Large intestine (tissue), 3 donors: Measurements from ENCODE around the gene MLLT6. TPM values are rescaled to one million over a fixed set of nuclear protein-coding genes. Genes with fewer than 3 reads are reported as not detected.

Experiments
- DNase-seq, 2 donors: peaks; one replicate each; pipeline versions ENCODE4 v3.0.0 to v3.0.0-alpha.2; 2013
- H3K27ac ChIP-seq: one replicate; pipeline ENCODE4 v1.5.1; 2013; ENCODE audit warnings: low read length
- H3K27me3 ChIP-seq: 2 replicates; pipeline ENCODE4 v1.6.1; 2013; ENCODE audit warnings: low read length; ENCODE audit not compliant: control insufficient read depth, insufficient read depth
- H3K36me3 ChIP-seq: 2 replicates; pipeline ENCODE4 v1.6.1; 2013; ENCODE audit warnings: low read length; ENCODE audit not compliant: control insufficient read depth, insufficient read depth
- H3K4me1 ChIP-seq: one replicate; pipeline ENCODE4 v1.6.1; 2013; ENCODE audit warnings: low read length; ENCODE audit not compliant: control insufficient read depth, insufficient read depth
- H3K4me3 ChIP-seq: one replicate; pipeline ENCODE4 v1.5.1; 2013; ENCODE audit warnings: low read length
- H3K9me3 ChIP-seq: one replicate; pipeline ENCODE4 v1.6.1; 2013; ENCODE audit warnings: mild to moderate bottlenecking, low read depth, low read length, moderate library complexity; ENCODE audit not compliant: control insufficient read depth
- WGBS: methylation state at CpG from one replicate; pipeline ENCODE4 v1.1.5; 2013; ENCODE audit warnings: low lambda C conversion rate; ENCODE audit not compliant: insufficient coverage; 5-methylcytosine and 5-hydroxymethylcytosine counted together
- polyA plus RNA-seq: library from polyadenylated mRNA; unstranded; fragments of 120-200 nt; gene quantifications from one replicate; pipeline ENCODE4 v1.2.1, GENCODE V29; 2013

Gene MLLT6
- polyA plus RNA-seq, 1 donor: 98.2 TPM

- Histone ChIP-seq H3K9me3 (no peaks in the 10 kb centered on the region), H3K27ac (peak overlapping the region; percentile 85), H3K4me3 (peak overlapping the region; percentile 81), H3K4me1 (peaks cover 33% of the 10 kb centered on the region), H3K27me3 (peaks cover 9% of the 10 kb centered on the region), H3K36me3 (peaks cover 18% of the 10 kb centered on the region)
- WGBS: 0% methylated on average over 1 of the region's 10 CpGs
- no peak for DNase-seq
Measured at GRCh38 chr17:38751144-38751807, 46.2 kb downstream of the MLLT6 start.

DNA sequence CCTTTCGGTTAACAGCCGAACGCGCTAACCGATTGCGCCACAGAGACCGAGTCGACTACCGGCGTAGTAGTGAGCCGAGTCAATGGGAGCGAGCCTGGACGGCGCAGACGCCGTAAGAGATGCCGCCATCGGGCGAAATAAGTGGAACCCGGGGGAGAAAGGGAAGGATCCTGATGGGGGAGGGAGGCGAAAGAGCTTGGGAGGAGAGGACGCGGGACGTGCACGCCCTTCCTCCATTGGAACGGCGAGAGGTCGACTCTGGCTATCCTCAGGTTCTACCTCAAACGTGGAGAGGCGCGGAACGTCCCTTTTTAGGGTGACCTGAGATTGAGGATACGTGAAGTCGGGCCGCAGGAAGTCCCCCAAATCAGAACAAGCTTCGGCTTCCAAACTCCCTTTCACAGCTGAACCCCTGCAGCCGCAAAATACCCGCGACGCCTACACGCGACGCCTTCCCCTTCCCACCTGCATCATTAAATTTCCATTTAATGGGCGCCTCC, 46.8 kb downstream of the MLLT6 start:
- H3K4me1 ChIP-seq: peaks cover 27% of the 10 kb centered on the region
- H3K4me3 ChIP-seq: peak overlapping the region; percentile 81

DNA sequence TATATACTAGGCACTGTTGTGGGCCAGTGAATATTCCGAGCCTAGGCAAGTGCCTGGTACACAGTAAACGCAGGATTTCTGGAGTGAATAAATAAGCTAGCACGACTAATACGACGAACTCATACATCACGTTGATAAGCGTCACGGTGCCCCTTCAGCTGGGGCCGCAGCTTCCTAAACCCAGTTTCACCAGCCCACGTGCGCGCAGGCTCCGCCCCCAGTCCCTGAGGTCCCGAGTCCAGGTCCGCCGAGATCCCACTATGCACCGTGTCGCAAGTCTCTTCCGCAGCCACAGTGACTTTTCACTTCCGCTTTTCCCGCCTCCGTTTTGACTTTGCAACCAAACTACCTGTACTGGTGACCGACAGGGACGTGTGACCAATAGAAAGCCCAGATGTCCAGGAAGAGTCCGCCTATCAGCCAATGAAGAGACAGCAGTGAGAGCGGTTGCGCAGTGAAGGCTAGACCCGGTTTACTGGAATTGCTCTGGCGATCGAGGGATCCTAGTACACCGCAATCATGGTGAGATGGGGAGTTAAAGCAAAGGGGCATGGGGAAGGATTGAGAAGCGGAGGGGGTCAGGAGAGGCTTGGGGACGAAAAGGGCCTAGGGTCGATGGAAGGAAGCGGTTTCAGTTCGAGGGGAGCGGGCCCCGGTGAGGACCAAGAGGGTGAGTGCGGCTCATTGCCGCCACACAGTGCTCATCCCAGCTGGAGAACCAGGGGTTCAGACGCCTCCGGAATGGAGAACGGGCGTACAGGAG, 47.4 kb downstream of the MLLT6 start, which contains the start of gene PSMB3:
PSMB3 (plus strand) TSS at position 434 of the 763 bp plus-strand sequence; CDS start at position 520, 86 bp downstream.
- Histone ChIP-seq H3K36me3 (peaks cover 25% of the 10 kb centered on the region), H3K27me3 (peaks cover 9% of the 10 kb centered on the region), H3K4me3 (peak within 1 kb of the TSS; percentile 81), H3K9me3 (no peaks in the 10 kb centered on the region), H3K4me1 (peaks cover 25% of the 10 kb centered on the region), H3K27ac (peak within 1 kb of the TSS; percentile 85)
- peak; percentile 99 to 100 for DNase-seq
- WGBS: no CpG with 5 or more reads among the region's 44 CpGs

More for the DNA sequence above, 46.8 kb downstream of the MLLT6 start:
- no CpG with 5 or more reads among the region's 44 CpGs for WGBS
- H3K36me3 ChIP-seq: peaks cover 23% of the 10 kb centered on the region
- H3K27me3 ChIP-seq: peaks cover 9% of the 10 kb centered on the region
- H3K9me3 ChIP-seq: no peaks in the 10 kb centered on the region
- peak overlapping the region; percentile 85 for H3K27ac ChIP-seq
- DNase-seq: peak; percentile 87

DNA sequence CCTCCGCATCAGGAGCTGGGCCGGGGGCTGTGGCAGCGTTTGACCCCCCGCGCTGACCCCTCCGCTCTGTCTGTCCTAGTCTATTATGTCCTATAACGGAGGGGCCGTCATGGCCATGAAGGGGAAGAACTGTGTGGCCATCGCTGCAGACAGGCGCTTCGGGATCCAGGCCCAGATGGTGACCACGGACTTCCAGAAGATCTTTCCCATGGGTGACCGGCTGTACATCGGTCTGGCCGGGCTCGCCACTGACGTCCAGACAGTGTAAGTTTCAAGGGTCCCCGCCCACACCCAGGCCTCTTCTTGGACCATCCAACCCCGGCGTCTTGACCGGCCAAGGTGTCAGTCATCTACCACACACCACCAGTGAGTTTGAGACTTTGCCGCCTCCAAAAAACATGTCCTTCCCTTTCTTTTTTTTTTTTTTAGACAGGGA, 48.0 kb downstream of the MLLT6 start:
- peaks cover 25% of the 10 kb centered on the region for H3K4me1 ChIP-seq

DNA sequence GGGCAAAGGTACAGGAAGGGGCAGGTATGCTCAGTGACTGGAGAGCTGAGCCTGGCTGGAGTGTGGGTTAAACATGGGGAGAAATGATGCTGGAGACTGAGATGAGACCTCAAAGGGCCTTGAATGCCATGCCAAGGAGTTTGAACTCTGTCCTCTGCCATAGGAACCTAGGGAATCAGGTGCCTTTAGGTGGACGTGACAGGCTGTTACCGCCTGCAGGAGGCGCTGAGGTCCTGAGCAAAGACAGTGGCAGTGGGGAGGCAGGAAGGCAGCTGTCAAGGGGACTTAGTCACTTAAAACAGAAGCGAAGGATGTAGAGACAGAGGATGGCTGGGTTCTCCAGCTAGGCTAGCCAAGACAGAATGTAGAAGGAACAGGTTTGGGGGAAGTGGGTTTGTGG, 56.5 kb downstream of the MLLT6 start:
- H3K4me1 ChIP-seq: no peaks in the 10 kb centered on the region
- no peaks in the 10 kb centered on the region for H3K27me3 ChIP-seq
- no peaks in the 10 kb centered on the region for H3K9me3 ChIP-seq
- H3K36me3 ChIP-seq: peaks cover 69% of the 10 kb centered on the region
- 100% methylated on average over 1 of the region's 4 CpGs for WGBS
- peak in 1 of 2 donors; percentile 21 for DNase-seq
- H3K27ac ChIP-seq: no peak overlapping the region
- no peak overlapping the region for H3K4me3 ChIP-seq

More for the DNA sequence above, 48.0 kb downstream of the MLLT6 start:
- no peaks in the 10 kb centered on the region for H3K9me3 ChIP-seq
- peak overlapping the region; percentile 81 for H3K4me3 ChIP-seq
- peaks cover 30% of the 10 kb centered on the region for H3K36me3 ChIP-seq
- H3K27me3 ChIP-seq: peaks cover 9% of the 10 kb centered on the region
- WGBS: no CpG with 5 or more reads among the region's 22 CpGs
- peak overlapping the region; percentile 70 for H3K27ac ChIP-seq
- DNase-seq: no peak

- Histone ChIP-seq H3K27ac (no peak overlapping the region), H3K4me3 (no peak overlapping the region), H3K4me1 (no peaks in the 10 kb centered on the region), H3K27me3 (no peaks in the 10 kb centered on the region), H3K36me3 (peaks cover 71% of the 10 kb centered on the region), H3K9me3 (no peaks in the 10 kb centered on the region)
- WGBS: no CpG with 5 or more reads among the region's 3 CpGs
- DNase-seq: no peak
Measured at GRCh38 chr17:38762231-38762630, 57.2 kb downstream of the MLLT6 start.

- peaks cover 86% of the 10 kb centered on the region for H3K36me3 ChIP-seq
- WGBS: no CpG with 5 or more reads among the region's 5 CpGs
- no peaks in the 10 kb centered on the region for H3K9me3 ChIP-seq
- no peak for DNase-seq
- H3K4me3 ChIP-seq: no peak overlapping the region
- H3K27me3 ChIP-seq: no peaks in the 10 kb centered on the region
- no peak overlapping the region for H3K27ac ChIP-seq
- H3K4me1 ChIP-seq: no peaks in the 10 kb centered on the region
Measured at GRCh38 chr17:38766341-38766740, 61.3 kb downstream of the MLLT6 start.

DNA sequence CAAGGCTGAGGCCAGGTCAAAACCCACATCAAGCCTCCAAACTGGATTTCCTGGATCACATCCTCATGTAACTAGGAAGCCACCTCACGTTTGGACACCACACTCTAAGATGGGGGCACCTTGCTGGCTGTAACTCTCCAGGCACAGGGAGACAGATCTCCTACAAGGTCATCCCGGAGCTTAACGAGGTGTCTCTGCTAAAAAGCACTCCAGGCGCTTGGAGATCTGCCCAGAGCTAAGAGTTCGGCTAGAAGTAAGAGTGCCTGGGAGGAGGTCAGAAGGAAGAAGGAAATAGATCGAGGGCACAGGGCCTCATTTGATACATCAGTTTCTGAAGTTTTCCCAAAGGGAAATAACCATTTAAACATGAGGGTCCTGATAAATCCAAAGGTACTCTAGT, 63.3 kb downstream of the MLLT6 start:
- Histone ChIP-seq H3K36me3 (peaks cover 89% of the 10 kb centered on the region), H3K27ac (no peak overlapping the region), H3K4me1 (no peaks in the 10 kb centered on the region), H3K9me3 (no peaks in the 10 kb centered on the region), H3K27me3 (no peaks in the 10 kb centered on the region), H3K4me3 (no peak overlapping the region)
- no CpG with 5 or more reads among the region's 6 CpGs for WGBS
- no peak for DNase-seq

- Histone ChIP-seq H3K27me3 (no peaks in the 10 kb centered on the region), H3K9me3 (no peaks in the 10 kb centered on the region), H3K4me1 (no peaks in the 10 kb centered on the region), H3K4me3 (no peak overlapping the region), H3K27ac (no peak overlapping the region), H3K36me3 (peaks cover 84% of the 10 kb centered on the region)
- DNase-seq: no peak
Measured at GRCh38 chr17:38773258-38773657, 68.2 kb downstream of the MLLT6 start.

- no peaks in the 10 kb centered on the region for H3K9me3 ChIP-seq
- WGBS: no CpG with 5 or more reads among the region's 7 CpGs
- no peaks in the 10 kb centered on the region for H3K27me3 ChIP-seq
- no peak for DNase-seq
- no peak overlapping the region for H3K4me3 ChIP-seq
- H3K36me3 ChIP-seq: peaks cover 89% of the 10 kb centered on the region
- no peak overlapping the region for H3K27ac ChIP-seq
- H3K4me1 ChIP-seq: no peaks in the 10 kb centered on the region
Measured at GRCh38 chr17:38777641-38778250, 72.7 kb downstream of the MLLT6 start.
